Psoas muscle (tissue), 8 donors: ENCODE data around the gene ZMYND8. TPM values are rescaled to one million over a fixed set of nuclear protein-coding genes. Genes with fewer than 3 reads are reported as not detected.
A peak's percentile ranks its signal among the peaks of the same experiment; 100 is the strongest.

Source experiments
- ATAC-seq, 4 donors: fragments of 200-7000 bp; cut with Tn5 transposase; one replicate each; pipeline ENCODE4 v1.9.1; 2020; ENCODE audit warnings: moderate library complexity in 3 of 4, mild to moderate bottlenecking in 2 of 4
- DNase-seq, 2 donors: peaks; one replicate each; pipeline ENCODE4 v3.0.0-alpha.2; 2020
- H3K27ac ChIP-seq: fragments of 200-600 bp; one replicate; pipeline ENCODE4 v1.8.0; 2022
- H3K27me3 ChIP-seq, 3 donors: fragments of 200-600 bp in 1 of 3; one replicate each; pipeline versions ENCODE4 v1.6.1 to v1.8.0; 2013 to 2022; ENCODE audit warnings: low read length in 2 of 3, mild to moderate bottlenecking in 2 of 3, moderate library complexity in 1 of 3; ENCODE audit not compliant: insufficient read depth in 3 of 3
- H3K36me3 ChIP-seq, 2 donors: fragments of 200-600 bp in 1 of 2; one replicate each; pipeline versions ENCODE4 v1.6.1 to v1.8.0; 2013 to 2022; ENCODE audit warnings: low read depth in 1 of 2, mild to moderate bottlenecking in 1 of 2, moderate library complexity in 1 of 2; ENCODE audit not compliant: insufficient read depth in 1 of 2
- H3K4me1 ChIP-seq: fragments of 200-600 bp; one replicate; pipeline ENCODE4 v1.8.0; 2022
- H3K4me3 ChIP-seq: fragments of 200-600 bp; one replicate; pipeline ENCODE4 v1.8.0; 2022; ENCODE audit warnings: mild to moderate bottlenecking
- H3K9me3 ChIP-seq: fragments of 200-600 bp; one replicate; pipeline ENCODE4 v1.8.0; 2022
- CTCF ChIP-seq: fragments of 200-600 bp; IDR thresholded peaks from one replicate; pipeline ENCODE4 v1.8.0; 2022; ENCODE audit warnings: antibody characterized with exemption
- WGBS, 3 donors: extraction: QIAGEN DNeasy Blood & Tissue Kit; methylation state at CpG; one replicate each; pipeline versions ENCODE4 v1.1.6 to v1.1.7; 2013; 5-methylcytosine and 5-hydroxymethylcytosine counted together
- intact Hi-C, 2 donors: fragments of 100-400 bp; cut with DNase I; formaldehyde crosslinking; loops; one replicate each; pipeline versions ENCODE4 v1.11.0 to v1.14.2; 2022
- polyA plus RNA-seq, 3 donors: library from polyadenylated mRNA; stranded (reverse); fragments of 200-250 nt; gene quantifications; one replicate each; pipeline ENCODE4 v1.2.3, GENCODE V29; 2013
- total RNA-seq, 4 donors: library from RNA; stranded (reverse); fragmentation: NEBNext Ultra II Directional in 2 of 4; extraction: Animal tissue kit (Norgen Biotek cat#: 25700) in 2 of 4; gene quantifications; one replicate each; pipeline versions ENCODE4 v1.2.1 to v1.2.4, GENCODE V29; 2021 to 2023
- donor health status: healthy with polysubstance abuse.
- donor health status: DM: no; HTN: no; CAD: no; lungs with moderate emphysema.
- donor health status: Bipolar disorder and iron deficiency.
- donor health status: healthy.
- donor health status: DM: yes; HTN: yes; CAD: no.
- donor health status: DM: no; HTN: no; CAD: no.
- donor health status: DM: no; HTN: no; CAD: no.
- donor health status: DM: yes; HTN: yes; CAD: no.

The ZMYND8 gene
- total and polyA plus RNA-seq, 7 donors, result 4.7 to 42.9 (median 17.7) TPM

GRCh38 chr20:47195573-47195972, 160.9 kb downstream of the ZMYND8 start:
- no peak for TF ChIP-seq CTCF
- WGBS, 3 donors, result 60 to 74% (median 69%) methylated on average over 9 of the region's 9 CpGs
- Histone ChIP-seq H3K27ac (no peak overlapping the region), H3K4me3 (no peak overlapping the region), H3K27me3 (peaks cover 0 to 3% (median 0%) of the 10 kb centered on the region in 3 donors), H3K36me3 (no peaks in the 10 kb centered on the region), H3K9me3 (no peaks in the 10 kb centered on the region), H3K4me1 (no peaks in the 10 kb centered on the region)
- ATAC-seq (no peak), DNase-seq (peak in 1 of 2 donors; percentile 31)
- intact Hi-C loops, result loop anchor here (5.0 to 10.0 kb wide), 2 partner anchors 427 to 429 kb away; no protein-coding TSS in a partner anchor

GRCh38 chr20:47191956-47192355, 164.5 kb downstream of the ZMYND8 start:
- no peaks in the 10 kb centered on the region for H3K36me3 ChIP-seq
- no peaks in the 10 kb centered on the region for H3K9me3 ChIP-seq
- intact Hi-C loops, result loop anchor here in 1 of 2 donors (10.0 kb wide), 1 partner anchor 433 kb away; no protein-coding TSS in a partner anchor
- no peak for TF ChIP-seq CTCF
- no peak overlapping the region for H3K27ac ChIP-seq
- no peak overlapping the region for H3K4me3 ChIP-seq
- WGBS, 3 donors, result 86 to 88% (median 88%) methylated on average over 3 of the region's 3 CpGs
- ATAC-seq, result no peak
- H3K4me1 ChIP-seq, result no peaks in the 10 kb centered on the region
- DNase-seq, result no peak
- H3K27me3 ChIP-seq, result peaks cover 0 to 17% (median 2%) of the 10 kb centered on the region in 3 donors

GRCh38 chr20:47191074-47191673, 165.3 kb downstream of the ZMYND8 start:
- TF ChIP-seq CTCF, result no peak
- no peaks in the 10 kb centered on the region for H3K4me1 ChIP-seq
- DNase-seq, result no peak
- no peaks in the 10 kb centered on the region for H3K36me3 ChIP-seq
- 93 to 100% (median 96%) methylated on average over 1 of the region's 1 CpG for WGBS, 3 donors
- H3K9me3 ChIP-seq, result no peaks in the 10 kb centered on the region
- no peak overlapping the region for H3K27ac ChIP-seq
- intact Hi-C loops, result loop anchor here in 1 of 2 donors (10.0 kb wide), 1 partner anchor 434 kb away; no protein-coding TSS in a partner anchor
- H3K27me3 ChIP-seq, result peaks cover 0 to 17% (median 2%) of the 10 kb centered on the region in 3 donors
- H3K4me3 ChIP-seq, result no peak overlapping the region
- no peak for ATAC-seq

GRCh38 chr20:47189060-47189459, 167.4 kb downstream of the ZMYND8 start:
- H3K27ac ChIP-seq, result no peak overlapping the region
- peaks cover 0 to 17% (median 2%) of the 10 kb centered on the region in 3 donors for H3K27me3 ChIP-seq
- no peak overlapping the region for H3K4me3 ChIP-seq
- no peaks in the 10 kb centered on the region for H3K36me3 ChIP-seq
- H3K9me3 ChIP-seq, result no peaks in the 10 kb centered on the region
- no peak for ATAC-seq
- H3K4me1 ChIP-seq, result no peaks in the 10 kb centered on the region
- DNase-seq, result peak in 1 of 2 donors; percentile 0
- no peak for TF ChIP-seq CTCF
- intact Hi-C loops, result no loop called here
- WGBS, 3 donors, result 58 to 71% (median 64%) methylated on average over 11 of the region's 11 CpGs
